ENCODE results near the gene ZNF296. TPM values are rescaled to one million over a fixed set of nuclear protein-coding genes. Genes with fewer than 3 reads are reported as not detected.

Gene ZNF296
- total RNA-seq, 2 experiments from 2014 or later: 13.5 to 31.4 TPM

- intact Hi-C loops (cut with micrococcal nuclease; ENCODE audit: unreplicated experiment): no loop called here
- no peak for DNase-seq (ENCODE audit: low spot score)
- H3K4me3 ChIP-seq (ENCODE audit: low read depth, low read length, poor library complexity, severe bottlenecking): no peak overlapping the region
- H3K36me3 ChIP-seq (ENCODE audit: insufficient read depth, low read length): peaks cover 84% of the 10 kb centered on the region
- no peak for TF ChIP-seq EZH2phosphoT487 (IDR thresholded peaks at IDR 0.05; ENCODE audit: borderline replicate concordance, low read depth, low read length)
- peaks cover 82% of the 10 kb centered on the region for H3K79me2 ChIP-seq (ENCODE audit: insufficient read depth, low read depth, low read length)
- H3K9me2 ChIP-seq (ENCODE audit: insufficient read depth, low read length): no peaks in the 10 kb centered on the region
- ChIA-PET POLR2A (interaction anchor here (1.2 to 1.4 kb wide), 2 partner anchors 10 to 48 kb away, joined by 3 read pairs; no protein-coding TSS in a partner anchor), CTCF (ENCODE audit: unreplicated experiment) (interaction anchor here (1.3 kb wide), 1 partner anchor 21 kb away, joined by 3 read pairs; no protein-coding TSS in a partner anchor)
- 0 out of 2 replicates have a peak overlapping the region, but pooled peaks have one; percentile 75 for H3K4me2 ChIP-seq (ENCODE audit: low read length)
- BruUV-seq (replicated peaks): no TSS peak
- 0 out of 2 replicates have a peak, but pooled peaks cover 4% of the 10 kb centered on the region for H4K20me1 ChIP-seq (ENCODE audit: insufficient read depth, low read length)
- H2AFZ ChIP-seq (ENCODE audit: low read length): no peak overlapping the region
- H3K4me1 ChIP-seq (ENCODE audit: insufficient read depth, low read length, poor library complexity, severe bottlenecking): peaks cover 71% of the 10 kb centered on the region
- peak overlapping the region; percentile 88 for H3K27ac ChIP-seq (ENCODE audit: low read depth, low read length, poor library complexity, severe bottlenecking)
- no peaks in the 10 kb centered on the region for H3K9me3 ChIP-seq (ENCODE audit: low read length)
Observed at GRCh38 chr19:45050036-45050435, 26.2 kb downstream of the ZNF296 start.

GRCh38 chr19:45049073-45049736, 27.1 kb downstream of the ZNF296 start:
- BruUV-seq (replicated peaks): no TSS peak
- H3K4me3 ChIP-seq (ENCODE audit: low read depth, low read length, poor library complexity, severe bottlenecking): no peak overlapping the region
- no peaks in the 10 kb centered on the region for H3K9me2 ChIP-seq (ENCODE audit: insufficient read depth, low read length)
- ChIA-PET CTCF (ENCODE audit: unreplicated experiment) (interaction anchor here (1.1 to 1.3 kb wide), 2 partner anchors 11 to 20 kb away, joined by 3 read pairs; no protein-coding TSS in a partner anchor), POLR2A (interaction anchor here (1.2 to 1.4 kb wide), 2 partner anchors 9 to 47 kb away, joined by 3 read pairs; no protein-coding TSS in a partner anchor)
- H4K20me1 ChIP-seq (ENCODE audit: insufficient read depth, low read length): 0 out of 2 replicates have a peak, but pooled peaks cover 4% of the 10 kb centered on the region
- DNase-seq (ENCODE audit: low spot score): no peak
- peak overlapping the region; percentile 75 for H3K4me2 ChIP-seq (ENCODE audit: low read length)
- no peaks in the 10 kb centered on the region for H3K9me3 ChIP-seq (ENCODE audit: low read length)
- intact Hi-C loops (cut with micrococcal nuclease; ENCODE audit: unreplicated experiment): no loop called here
- H3K27ac ChIP-seq (ENCODE audit: low read depth, low read length, poor library complexity, severe bottlenecking): peak overlapping the region; percentile 88
- peaks cover 89% of the 10 kb centered on the region for H3K79me2 ChIP-seq (ENCODE audit: insufficient read depth, low read depth, low read length)
- H3K4me1 ChIP-seq (ENCODE audit: insufficient read depth, low read length, poor library complexity, severe bottlenecking): peaks cover 78% of the 10 kb centered on the region
- peaks cover 84% of the 10 kb centered on the region for H3K36me3 ChIP-seq (ENCODE audit: insufficient read depth, low read length)
- TF ChIP-seq CTCF (conservative IDR thresholded peaks at IDR 0.05; ENCODE audit: low read length): no peak
- TF ChIP-seq EZH2phosphoT487 (IDR thresholded peaks at IDR 0.05; ENCODE audit: borderline replicate concordance, low read depth, low read length): no peak
- no peak overlapping the region for H2AFZ ChIP-seq (ENCODE audit: low read length)

- CTCF ChIA-PET (ENCODE audit: unreplicated experiment): interaction anchor here (0.7 to 1.1 kb wide), 2 partner anchors 37 to 156 kb away, joined by 4 read pairs; partner anchors contain the start of gene TOMM40
- POLR2A ChIA-PET: interaction anchor here (0.6 to 0.8 kb wide), 3 partner anchors 32 to 73 kb away, joined by 4 to 5 read pairs (median 4); no protein-coding TSS in a partner anchor
- H3K4me1 ChIP-seq (ENCODE audit: insufficient read depth, low read length, poor library complexity, severe bottlenecking): peaks cover 73% of the 10 kb centered on the region
- peak overlapping the region; percentile 88 for H3K27ac ChIP-seq (ENCODE audit: low read depth, low read length, poor library complexity, severe bottlenecking)
- H3K36me3 ChIP-seq (ENCODE audit: insufficient read depth, low read length): peaks cover 84% of the 10 kb centered on the region
- no TSS peak for BruUV-seq (replicated peaks)
- peak overlapping the region; percentile 75 for H3K4me2 ChIP-seq (ENCODE audit: low read length)
- DNase-seq (ENCODE audit: low spot score): peak; percentile 76
- no peak overlapping the region for H2AFZ ChIP-seq (ENCODE audit: low read length)
- H3K79me2 ChIP-seq (ENCODE audit: insufficient read depth, low read depth, low read length): peaks cover 89% of the 10 kb centered on the region
- H3K9me2 ChIP-seq (ENCODE audit: insufficient read depth, low read length): no peaks in the 10 kb centered on the region
- H3K4me3 ChIP-seq (ENCODE audit: low read depth, low read length, poor library complexity, severe bottlenecking): peak overlapping the region; percentile 60
- no peaks in the 10 kb centered on the region for H3K9me3 ChIP-seq (ENCODE audit: low read length)
- intact Hi-C loops (cut with micrococcal nuclease; ENCODE audit: unreplicated experiment): loop anchor here (2.0 kb wide), 1 partner anchor 30 kb away; no protein-coding TSS in a partner anchor
- 0 out of 2 replicates have a peak, but pooled peaks cover 4% of the 10 kb centered on the region for H4K20me1 ChIP-seq (ENCODE audit: insufficient read depth, low read length)
- no peak for TF ChIP-seq EZH2phosphoT487 (IDR thresholded peaks at IDR 0.05; ENCODE audit: borderline replicate concordance, low read depth, low read length)
- peak; percentile 49 for TF ChIP-seq CTCF (conservative IDR thresholded peaks at IDR 0.05; ENCODE audit: low read length)
Observed at GRCh38 chr19:45047188-45047797, 29.0 kb downstream of the ZNF296 start.

Data from OCI-LY7 (cell line).